Stimulated activated CD4-positive, alpha-beta T cell treated with anti-CD3 and anti-CD28 coated beads, Interleukin-1b, Interleukin-23, amount 100 ng/mL, for 4 hours (primary cell): ENCODE measurements around the gene PTPN3.

Experiments
- DNase-seq, 2 donors: peaks; one replicate each; pipeline ENCODE4 v3.0.0-alpha.2; 2020; ENCODE audit warnings: low read depth in 2 of 2

PTPN3 gene

DNA sequence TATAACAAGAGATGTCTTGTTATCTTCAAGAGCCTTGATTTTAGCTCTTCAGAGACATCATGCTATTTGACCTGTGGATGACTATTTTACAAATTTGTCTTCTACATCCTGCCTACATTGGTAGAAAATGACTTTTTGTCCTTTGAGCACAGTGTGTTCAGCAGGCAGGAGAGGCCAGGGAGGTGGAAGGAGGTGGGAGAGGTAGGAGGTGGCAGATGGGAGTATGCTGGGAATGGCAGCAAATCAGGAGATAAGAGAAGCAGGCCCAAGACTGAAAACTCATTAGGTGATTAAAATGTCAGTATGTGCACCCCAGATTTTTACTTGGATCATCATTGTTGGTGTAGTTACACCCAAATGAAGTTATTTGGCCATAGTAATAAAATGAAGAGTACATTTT is 44.1 kb downstream of the PTPN3 start:
- DNase-seq, result no peak

- no peak for DNase-seq
Observed at GRCh38 chr9:109453210-109453842, 44.8 kb downstream of the PTPN3 start.

GRCh38 chr9:109452761-109453160 is 45.3 kb downstream of the PTPN3 start:
- DNase-seq, result no peak

DNA sequence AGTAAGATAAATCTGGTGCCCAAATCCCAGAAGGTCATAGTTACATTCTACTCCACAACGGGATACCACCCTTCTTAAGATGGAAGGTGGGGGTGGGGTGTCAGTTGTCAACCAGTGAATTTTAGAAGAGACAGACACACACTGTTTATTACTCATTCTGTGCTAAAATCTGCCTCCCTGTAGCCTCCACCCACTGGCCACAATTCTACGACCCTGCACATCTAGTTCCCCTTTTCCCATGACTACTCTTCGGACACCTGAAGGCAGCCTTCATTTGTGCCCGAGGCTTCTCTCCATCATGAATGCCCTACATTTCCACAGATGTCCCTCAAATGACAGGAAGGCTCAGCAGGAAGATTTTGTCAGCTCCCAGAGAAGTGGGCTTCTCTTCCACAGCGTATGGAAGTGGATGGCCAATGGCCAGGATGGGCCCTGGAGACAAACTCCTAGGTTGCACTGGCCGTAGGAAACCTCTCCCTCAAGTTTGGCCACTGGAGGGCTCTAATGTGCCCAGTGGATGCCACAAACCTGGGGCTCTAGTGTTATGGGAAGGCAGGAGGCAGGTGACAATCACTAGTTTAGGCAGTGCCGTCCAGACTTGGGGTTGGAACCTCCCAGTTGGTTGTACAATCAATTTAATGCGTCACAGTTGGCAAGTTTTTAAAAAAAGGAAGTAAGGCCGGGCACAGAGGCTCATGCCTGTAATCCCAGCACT is 46.6 kb downstream of the PTPN3 start:
- no peak for DNase-seq

- DNase-seq, result no peak
Observed at GRCh38 chr9:109450346-109450745, 47.8 kb downstream of the PTPN3 start.

- no peak for DNase-seq
Observed at GRCh38 chr9:109449036-109449798, 48.9 kb downstream of the PTPN3 start.

GRCh38 chr9:109448223-109448622 is 49.9 kb downstream of the PTPN3 start:
- DNase-seq, result no peak

DNA sequence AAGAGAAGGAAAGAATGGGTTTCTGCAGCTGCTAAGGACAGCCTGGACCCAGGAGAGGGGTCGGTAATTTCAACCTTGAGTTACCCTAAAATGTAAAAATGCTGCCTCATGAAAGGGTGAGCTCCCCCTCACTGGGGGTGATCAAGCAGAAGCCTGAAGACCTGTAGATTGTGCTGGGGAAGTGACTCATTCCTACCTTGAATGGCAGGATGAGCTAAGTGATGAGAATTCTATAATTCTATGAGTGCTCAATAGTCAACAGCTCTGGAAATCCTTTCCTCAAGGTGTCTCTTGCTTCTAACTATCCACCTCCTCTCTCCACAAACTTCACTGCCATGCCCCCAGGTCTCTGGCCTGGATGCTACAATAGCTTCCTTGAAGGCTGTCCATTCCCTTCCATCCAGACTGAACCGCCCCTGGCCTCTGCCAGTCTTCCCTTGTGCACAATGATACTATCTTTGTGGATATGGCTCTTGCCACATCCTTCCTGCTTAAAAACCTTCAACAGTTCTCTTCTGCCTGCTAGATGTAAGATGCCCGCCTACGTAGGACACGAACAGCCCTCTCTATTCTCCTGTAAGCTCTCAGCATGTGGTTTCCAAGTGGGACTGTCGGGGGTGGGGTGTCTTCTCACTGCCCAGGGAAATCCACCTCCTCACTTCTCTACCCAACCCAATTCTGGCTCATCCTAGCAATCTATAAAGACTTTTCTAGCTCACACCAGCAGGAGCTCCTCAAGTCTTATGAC is 50.6 kb downstream of the PTPN3 start:
- DNase-seq, result no peak

GRCh38 chr9:109444771-109445320 is 53.3 kb downstream of the PTPN3 start:
- no peak for DNase-seq

- no peak for DNase-seq
Observed at GRCh38 chr9:109442716-109443115, 55.4 kb downstream of the PTPN3 start.

DNA sequence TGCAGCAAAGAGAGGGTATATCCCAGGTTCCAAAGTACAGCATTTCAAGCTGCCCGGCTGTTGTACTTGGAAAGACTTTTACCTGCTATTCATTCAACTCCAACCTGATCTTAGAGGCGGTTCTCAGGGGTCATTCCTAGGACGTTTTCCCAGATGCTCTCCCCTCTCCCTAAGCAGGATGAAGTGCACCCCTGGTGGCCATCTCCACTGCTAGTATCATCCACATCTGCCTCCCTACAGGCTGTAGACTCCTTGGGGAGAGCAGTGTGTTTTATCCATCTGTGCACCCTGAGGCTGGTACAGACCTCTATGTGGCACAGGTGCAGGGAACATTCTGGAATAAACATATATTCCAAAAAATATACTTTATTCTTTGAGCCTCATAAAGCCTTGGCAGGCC is 56.8 kb downstream of the PTPN3 start:
- DNase-seq, result no peak

DNA sequence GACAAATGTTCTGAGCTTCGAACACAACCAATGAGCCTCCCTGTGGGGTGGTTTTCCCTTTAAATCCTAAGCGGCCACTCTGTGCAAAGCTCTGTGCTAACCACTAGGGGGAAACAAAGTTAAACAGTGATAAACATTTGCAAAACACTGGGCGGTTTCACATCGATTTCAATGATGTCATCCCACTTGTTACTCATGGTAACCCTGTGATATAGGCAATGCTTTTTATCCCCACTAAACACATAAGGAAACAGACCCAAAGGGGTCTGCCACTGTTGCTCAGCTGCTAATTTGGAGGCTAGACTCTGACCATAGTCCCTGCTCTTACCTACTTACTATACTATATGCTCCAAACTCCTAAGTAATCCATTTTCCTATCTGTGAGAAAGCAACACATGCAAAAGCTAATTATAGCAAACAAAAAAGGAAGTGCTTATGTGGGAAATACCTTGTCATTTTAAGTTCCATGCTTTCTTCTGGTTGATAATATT is 57.3 kb downstream of the PTPN3 start:
- DNase-seq, result peak; percentile 3 to 11

DNA sequence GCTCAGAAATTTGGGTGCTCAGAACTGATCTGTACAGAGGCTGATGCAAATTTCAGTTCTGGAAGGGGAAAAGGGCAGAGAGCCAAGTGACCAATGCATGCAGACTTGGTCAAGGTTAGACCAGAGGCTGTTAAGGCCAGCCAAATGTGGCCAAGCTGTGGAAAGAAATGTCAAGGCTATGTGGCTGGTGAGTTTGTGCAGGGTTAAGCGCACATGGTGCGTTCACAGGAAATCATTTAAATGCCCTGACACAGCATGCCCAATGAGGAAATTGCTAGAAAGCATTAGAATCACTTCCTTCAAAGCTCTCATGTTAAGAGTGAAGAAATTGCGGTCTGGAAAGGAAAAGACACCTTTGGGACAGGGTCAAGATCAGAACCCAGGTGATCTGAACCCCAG is 58.0 kb downstream of the PTPN3 start:
- no peak for DNase-seq

GRCh38 chr9:109439378-109440116 is 58.6 kb downstream of the PTPN3 start:
- no peak for DNase-seq

- no peak for DNase-seq
Observed at GRCh38 chr9:109437286-109437685, 60.8 kb downstream of the PTPN3 start.

DNA sequence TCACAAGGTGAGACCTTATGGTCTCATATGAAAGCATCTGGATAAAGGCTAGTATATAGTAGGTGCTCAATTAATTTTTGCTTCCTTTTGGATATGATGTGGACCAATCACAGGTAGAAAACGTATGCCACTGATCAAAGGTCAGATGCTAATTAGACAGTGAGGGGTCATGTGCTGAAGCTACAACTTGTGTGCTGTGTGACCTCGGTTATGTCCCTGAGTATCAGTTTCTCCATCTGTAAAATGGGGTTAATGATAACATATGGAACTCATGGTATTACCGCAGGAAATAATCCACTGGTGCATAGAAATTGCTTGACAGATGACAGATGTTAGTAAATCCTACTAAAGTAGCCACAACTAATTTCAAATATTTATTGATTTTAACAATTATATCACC is 62.0 kb downstream of the PTPN3 start:
- DNase-seq, result no peak

GRCh38 chr9:109433476-109433875 is 64.6 kb downstream of the PTPN3 start:
- DNase-seq, result no peak

GRCh38 chr9:109430231-109430630 is 67.9 kb downstream of the PTPN3 start:
- no peak for DNase-seq

- DNase-seq, result no peak
Observed at GRCh38 chr9:109428854-109429253, 69.3 kb downstream of the PTPN3 start.

- DNase-seq, result no peak
Observed at GRCh38 chr9:109427886-109428285, 70.2 kb downstream of the PTPN3 start.
